ENCODE measurements around the gene BTNL9.

DNA sequence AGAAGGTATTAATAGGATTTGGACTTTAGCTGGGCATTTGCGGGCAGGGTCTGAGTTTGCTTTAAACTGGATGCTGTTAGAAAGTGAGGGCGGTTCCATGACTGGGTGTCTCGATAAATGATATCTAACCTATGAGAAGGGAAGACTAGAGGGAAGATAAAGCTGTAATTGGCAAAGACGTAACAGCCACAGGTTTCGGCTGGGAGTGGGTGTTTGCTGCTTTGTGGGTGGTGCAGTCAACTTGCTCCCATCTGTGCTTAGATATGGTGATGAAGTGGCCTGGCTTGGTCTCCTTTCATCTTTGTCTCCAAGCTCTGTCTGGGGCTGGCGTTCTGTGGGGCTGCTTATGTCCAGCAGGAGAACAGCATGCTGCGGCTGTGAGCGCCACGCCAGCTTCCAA is 67.6 kb downstream of the BTNL9 start:
- TF ChIP-seq EZH2phosphoT487 (IDR thresholded peaks at IDR 0.05; ENCODE audit: low read length): no peak
- TF ChIP-seq, protein P1, sequence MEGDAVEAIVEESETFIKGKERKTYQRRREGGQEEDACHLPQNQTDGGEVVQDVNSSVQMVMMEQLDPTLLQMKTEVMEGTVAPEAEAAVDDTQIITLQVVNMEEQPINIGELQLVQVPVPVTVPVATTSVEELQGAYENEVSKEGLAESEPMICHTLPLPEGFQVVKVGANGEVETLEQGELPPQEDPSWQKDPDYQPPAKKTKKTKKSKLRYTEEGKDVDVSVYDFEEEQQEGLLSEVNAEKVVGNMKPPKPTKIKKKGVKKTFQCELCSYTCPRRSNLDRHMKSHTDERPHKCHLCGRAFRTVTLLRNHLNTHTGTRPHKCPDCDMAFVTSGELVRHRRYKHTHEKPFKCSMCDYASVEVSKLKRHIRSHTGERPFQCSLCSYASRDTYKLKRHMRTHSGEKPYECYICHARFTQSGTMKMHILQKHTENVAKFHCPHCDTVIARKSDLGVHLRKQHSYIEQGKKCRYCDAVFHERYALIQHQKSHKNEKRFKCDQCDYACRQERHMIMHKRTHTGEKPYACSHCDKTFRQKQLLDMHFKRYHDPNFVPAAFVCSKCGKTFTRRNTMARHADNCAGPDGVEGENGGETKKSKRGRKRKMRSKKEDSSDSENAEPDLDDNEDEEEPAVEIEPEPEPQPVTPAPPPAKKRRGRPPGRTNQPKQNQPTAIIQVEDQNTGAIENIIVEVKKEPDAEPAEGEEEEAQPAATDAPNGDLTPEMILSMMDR (IDR thresholded peaks at IDR 0.05; ENCODE audit: low read length): no peak
